GM12872 (cell line): Measurements from ENCODE around the gene ATF4.
A peak's percentile ranks its signal among the peaks of the same experiment; 100 is the strongest.

Experiments
- TF ChIP-seq, protein P1 (sequence below): IDR thresholded peaks from 3 replicates; pipeline ENCODE4 v1.5.1; 2011; ENCODE audit warnings: low read depth, mild to moderate bottlenecking, low read length, moderate library complexity; ENCODE audit not compliant: insufficient read depth

The ATF4 gene

DNA sequence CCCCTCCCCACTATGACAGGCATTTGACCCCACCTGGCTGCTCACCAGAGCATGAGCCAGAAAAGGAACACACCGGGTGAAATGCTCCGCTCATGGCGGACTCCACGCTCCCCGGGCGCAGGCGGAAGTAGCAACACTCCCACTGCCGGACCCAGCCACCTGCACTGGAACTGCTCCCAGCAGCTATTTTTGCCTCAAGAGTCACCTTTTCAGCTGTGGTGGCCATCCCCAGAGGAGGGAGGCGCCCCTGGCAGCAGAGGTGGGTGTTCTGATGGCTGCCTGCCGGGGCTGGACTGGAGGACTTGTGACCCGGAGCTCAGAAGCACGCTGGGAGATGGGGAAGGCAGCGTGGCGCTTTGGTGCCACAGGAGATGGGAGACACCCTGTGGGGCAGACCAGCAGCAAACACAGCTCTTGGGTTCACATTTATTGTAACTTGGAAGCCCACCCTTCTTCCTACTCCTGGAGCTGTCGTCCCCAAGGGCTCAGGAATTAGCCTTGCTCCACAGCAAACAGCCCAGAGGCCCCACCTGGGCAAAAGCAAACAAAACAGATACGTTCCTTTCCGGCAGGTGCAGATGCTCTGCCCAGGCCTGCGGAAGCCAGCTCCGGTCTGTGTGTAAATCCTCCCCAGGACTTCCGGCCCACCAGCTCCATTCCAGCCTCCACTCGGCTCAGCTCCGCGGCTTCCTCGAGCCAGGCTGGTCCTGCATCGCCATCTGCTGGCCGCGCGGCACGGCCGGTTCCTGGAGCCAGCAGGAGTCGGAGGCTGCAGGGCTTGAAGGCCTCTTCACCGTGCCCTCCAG lies 8.5 kb downstream of the ATF4 start:
- TF ChIP-seq, protein P1, sequence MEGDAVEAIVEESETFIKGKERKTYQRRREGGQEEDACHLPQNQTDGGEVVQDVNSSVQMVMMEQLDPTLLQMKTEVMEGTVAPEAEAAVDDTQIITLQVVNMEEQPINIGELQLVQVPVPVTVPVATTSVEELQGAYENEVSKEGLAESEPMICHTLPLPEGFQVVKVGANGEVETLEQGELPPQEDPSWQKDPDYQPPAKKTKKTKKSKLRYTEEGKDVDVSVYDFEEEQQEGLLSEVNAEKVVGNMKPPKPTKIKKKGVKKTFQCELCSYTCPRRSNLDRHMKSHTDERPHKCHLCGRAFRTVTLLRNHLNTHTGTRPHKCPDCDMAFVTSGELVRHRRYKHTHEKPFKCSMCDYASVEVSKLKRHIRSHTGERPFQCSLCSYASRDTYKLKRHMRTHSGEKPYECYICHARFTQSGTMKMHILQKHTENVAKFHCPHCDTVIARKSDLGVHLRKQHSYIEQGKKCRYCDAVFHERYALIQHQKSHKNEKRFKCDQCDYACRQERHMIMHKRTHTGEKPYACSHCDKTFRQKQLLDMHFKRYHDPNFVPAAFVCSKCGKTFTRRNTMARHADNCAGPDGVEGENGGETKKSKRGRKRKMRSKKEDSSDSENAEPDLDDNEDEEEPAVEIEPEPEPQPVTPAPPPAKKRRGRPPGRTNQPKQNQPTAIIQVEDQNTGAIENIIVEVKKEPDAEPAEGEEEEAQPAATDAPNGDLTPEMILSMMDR = peak; percentile 99

DNA sequence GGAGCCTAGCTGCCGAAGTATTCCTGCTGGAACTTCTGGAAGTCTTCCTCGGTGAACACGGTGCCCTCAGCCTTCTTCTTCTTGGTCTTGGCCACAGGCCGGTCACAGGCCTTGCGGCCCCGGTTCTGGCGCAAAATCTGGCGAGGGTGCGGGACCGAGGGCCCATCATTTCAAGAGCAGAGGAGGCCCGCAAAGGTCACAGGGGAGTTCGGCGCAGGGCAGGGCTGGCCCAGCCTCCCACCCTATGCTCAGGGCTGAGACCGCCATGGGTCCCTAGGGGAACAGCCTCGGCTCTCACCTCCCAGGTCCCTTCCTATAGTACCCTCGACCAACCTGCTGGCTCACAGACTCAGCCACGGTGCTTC lies 9.1 kb downstream of the ATF4 start:
- TF ChIP-seq, protein P1 = no peak

DNA sequence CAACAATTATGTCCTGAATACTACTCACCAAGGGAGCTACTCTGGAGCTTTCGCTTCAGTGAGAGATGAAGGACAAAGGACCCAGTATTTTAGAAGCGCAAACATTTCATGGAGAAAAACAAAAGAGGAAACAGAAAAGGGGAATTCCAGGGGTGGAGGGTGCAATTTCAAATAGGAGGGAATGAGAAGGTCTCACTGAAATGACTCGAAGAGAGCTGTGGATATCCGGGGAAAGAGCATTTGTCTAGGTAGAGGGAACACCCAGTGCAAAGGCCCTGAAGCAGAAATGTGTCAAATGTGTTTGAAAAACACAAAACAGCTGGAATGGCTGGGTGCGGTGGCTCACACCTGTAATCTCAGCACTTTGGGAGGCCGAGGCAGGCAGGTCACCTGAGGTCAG lies 9.8 kb downstream of the ATF4 start:
- TF ChIP-seq, protein P1 = no peak

DNA sequence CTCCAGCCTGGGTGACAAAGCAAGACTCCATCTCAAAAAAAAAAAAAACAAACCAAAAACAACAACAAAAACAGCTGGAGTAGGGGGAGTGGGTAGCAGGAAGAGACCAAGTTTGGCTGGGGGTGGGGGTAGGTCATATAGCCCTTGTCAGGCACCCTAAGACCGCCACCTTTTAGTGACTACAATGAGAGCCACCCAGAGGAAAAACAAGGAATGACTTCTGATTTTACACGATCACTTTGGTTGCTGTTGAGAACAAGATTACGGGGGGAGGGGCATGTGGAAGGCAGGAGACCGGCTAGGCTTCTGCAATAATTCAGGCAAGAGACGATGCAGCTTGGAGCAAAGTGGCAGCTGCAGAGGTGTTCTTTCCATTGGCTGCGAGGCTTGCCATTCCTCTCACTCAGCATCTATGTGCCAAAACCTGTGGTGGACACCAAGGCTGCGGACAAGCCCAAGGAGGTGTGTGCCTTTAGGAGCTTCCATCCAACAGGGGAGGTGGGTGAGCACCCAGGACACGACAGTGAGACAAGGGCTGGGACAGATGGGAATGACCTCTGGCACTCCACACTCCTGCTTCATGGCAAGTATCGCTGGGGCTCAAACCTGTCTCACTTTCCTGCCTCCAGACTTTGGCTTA lies 10.4 kb downstream of the ATF4 start:
- TF ChIP-seq, protein P1 = peak; percentile 39; the same call in 1 of the 3 replicates

DNA sequence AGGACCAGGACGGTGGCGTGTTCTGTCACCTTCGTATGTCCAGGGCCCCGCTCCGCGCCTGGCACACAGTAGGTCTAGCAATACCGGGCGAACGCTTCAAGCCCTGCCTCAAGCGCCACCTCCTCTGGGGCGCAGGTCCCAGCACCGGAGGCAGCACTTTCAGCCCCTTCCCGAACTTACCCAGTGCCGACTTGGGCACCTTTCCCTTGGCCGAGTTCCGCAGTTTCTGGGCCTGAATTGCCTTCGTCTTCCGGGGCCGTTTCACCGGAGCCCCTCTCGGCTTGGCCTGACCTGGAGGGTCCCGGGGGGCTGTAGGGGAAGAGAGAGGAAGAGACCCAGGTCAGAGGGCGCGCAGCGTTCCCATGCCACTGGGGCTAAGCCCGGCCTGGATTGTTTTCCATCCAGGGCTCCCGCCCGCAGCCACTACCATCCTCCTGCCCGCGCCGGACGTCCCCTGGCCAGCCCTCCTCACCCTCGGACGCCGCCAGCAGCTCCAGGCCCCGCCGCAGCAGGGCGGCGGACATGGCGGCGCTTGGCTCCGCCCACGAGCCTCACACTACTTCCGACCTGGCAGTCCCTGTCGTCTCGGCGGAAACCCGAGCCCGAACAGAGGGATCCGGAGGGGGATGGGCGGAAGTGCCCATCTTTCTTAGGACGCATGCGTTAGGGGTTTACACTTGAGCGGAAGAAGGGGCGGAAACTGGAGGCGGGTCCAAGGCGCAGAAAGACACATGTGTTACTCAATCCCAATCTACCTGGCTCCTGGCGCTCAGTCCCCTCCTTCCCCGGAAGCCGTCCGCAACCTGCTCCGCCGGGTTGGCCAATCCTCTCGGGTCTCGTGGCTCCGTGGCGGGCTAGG lies 12.1 kb downstream of the ATF4 start, which contains the start of gene RPS19BP1:
Gene RPS19BP1, minus strand, starts transcription at position 534 of the 859 bp plus-strand sequence. Its CDS starts 10 bp downstream, at position 524.
- TF ChIP-seq, protein P1 = no peak

DNA sequence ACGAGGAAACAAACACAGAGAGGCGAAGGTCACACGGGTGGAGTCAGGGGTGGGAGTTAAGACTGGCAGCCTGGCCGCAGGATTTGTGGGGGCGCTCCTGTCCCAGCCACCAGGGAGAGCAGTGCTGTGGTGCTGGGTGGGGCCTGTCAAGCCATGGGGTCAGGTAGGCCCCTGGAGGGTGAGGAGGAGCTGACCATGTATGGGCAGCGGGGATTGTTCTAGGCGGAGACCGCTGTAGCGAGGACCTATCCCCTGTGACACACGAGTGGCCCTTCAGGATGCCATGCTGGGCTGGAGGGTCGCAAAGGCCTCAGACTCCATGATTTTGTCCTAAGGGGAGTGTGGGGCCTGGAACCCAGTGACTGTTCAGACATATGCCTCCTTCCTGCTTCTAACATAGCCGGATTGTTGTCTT lies 13.7 kb downstream of the ATF4 start:
- TF ChIP-seq, protein P1 = no peak

DNA sequence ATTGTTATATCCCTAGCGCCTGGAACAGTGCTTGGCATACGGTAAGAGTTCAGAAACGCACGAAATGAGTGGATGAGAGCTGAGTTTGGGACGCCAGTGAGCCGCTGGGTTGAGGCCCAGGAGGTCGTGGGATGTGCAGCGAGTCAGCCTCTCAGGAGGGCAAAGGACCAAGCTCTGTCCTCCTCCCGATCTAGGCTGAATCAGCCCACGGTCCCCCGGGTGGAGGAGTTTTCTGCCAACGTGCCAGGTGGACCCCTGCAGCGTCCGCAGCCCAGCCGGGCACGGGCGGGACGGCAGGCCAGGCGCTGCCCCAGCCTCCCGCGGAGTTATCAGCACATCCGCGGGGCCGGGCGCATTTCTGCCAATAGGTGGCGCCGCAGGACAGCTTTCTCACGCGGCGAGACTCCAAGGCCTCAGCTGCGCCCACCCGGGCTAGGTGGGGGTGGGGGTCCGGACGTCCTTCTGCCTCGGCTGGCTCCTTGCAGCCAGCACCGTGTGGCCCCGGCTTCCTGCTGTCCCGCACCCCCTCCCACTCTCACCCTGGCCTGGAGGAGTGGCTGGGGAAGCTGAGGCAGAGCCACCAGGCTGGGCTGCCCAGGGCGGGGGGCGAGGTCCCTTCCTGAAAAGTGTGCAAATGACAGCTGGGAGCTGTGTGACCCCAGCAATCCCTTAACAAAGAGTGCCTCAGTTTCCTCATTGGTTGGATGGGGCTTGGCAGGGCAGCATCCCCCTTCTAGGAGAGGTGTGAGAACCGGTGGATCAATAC lies 14.4 kb downstream of the ATF4 start:
- TF ChIP-seq, protein P1 = peak; percentile 79
